PFSK-1 (cell line): ENCODE results near the gene IQGAP2.

Source experiments
- FOXP2 ChIP-seq: optimal IDR thresholded peaks from 2 replicates; pipeline ENCODE3; 2011; ENCODE audit warnings: borderline replicate concordance, control low read depth, inconsistent platforms; ENCODE audit not compliant: insufficient read depth; ENCODE audit errors: extremely low read length, extremely low read depth
- POLR2AphosphoS5 ChIP-seq: IDR thresholded peaks from 2 replicates; pipeline ENCODE4 v1.6.1; 2012; ENCODE audit warnings: low read depth, mild to moderate bottlenecking, control low read depth, low read length, moderate library complexity
- SIN3A ChIP-seq: IDR thresholded peaks from 2 replicates; pipeline ENCODE4 v1.6.1; 2012; ENCODE audit warnings: mild to moderate bottlenecking, low read length, moderate library complexity, borderline replicate concordance; ENCODE audit not compliant: insufficient read depth
- TAF1 ChIP-seq: IDR thresholded peaks from 2 replicates; pipeline ENCODE4 v1.6.1; 2012; ENCODE audit warnings: low read length, control low read depth, borderline replicate concordance; ENCODE audit not compliant: insufficient read depth
- TF ChIP-seq, protein P1 (sequence below), 2 experiments: IDR thresholded peaks; 2 replicates each; pipeline versions ENCODE4 v1.6.1 to v1.8.0; 2011 to 2012; ENCODE audit warnings: low read depth in 2 of 2, low read length in 2 of 2, control low read depth in 1 of 2, inconsistent platforms in 1 of 2, mild to moderate bottlenecking in 1 of 2, moderate library complexity in 1 of 2; ENCODE audit not compliant: insufficient read depth in 1 of 2

DNA sequence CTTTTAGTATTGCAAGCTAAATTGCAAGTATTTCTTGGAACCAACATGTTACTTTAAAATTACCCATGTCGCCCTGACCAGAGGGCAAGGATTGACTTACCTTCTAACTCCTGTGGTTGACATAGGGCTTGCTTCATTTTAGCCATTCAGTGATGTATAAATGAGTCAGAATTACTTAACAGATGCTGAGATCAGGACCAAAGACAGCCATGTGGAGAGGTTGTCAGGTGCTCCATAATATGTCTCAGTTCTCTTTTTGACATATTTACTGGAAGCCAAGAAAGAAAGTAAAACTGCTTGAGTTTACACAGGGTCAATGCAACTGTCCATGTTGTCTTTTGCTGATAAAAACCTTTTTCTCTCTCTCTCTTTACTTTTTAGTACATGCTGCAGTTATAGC, 186.9 kb downstream of the IQGAP2 start:
- TF ChIP-seq, protein P1, sequence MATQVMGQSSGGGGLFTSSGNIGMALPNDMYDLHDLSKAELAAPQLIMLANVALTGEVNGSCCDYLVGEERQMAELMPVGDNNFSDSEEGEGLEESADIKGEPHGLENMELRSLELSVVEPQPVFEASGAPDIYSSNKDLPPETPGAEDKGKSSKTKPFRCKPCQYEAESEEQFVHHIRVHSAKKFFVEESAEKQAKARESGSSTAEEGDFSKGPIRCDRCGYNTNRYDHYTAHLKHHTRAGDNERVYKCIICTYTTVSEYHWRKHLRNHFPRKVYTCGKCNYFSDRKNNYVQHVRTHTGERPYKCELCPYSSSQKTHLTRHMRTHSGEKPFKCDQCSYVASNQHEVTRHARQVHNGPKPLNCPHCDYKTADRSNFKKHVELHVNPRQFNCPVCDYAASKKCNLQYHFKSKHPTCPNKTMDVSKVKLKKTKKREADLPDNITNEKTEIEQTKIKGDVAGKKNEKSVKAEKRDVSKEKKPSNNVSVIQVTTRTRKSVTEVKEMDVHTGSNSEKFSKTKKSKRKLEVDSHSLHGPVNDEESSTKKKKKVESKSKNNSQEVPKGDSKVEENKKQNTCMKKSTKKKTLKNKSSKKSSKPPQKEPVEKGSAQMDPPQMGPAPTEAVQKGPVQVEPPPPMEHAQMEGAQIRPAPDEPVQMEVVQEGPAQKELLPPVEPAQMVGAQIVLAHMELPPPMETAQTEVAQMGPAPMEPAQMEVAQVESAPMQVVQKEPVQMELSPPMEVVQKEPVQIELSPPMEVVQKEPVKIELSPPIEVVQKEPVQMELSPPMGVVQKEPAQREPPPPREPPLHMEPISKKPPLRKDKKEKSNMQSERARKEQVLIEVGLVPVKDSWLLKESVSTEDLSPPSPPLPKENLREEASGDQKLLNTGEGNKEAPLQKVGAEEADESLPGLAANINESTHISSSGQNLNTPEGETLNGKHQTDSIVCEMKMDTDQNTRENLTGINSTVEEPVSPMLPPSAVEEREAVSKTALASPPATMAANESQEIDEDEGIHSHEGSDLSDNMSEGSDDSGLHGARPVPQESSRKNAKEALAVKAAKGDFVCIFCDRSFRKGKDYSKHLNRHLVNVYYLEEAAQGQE (IDR thresholded peaks at IDR 0.05; ENCODE audit: insufficient read depth in 1 of 2, low read depth in 2 of 2, low read length in 2 of 2), result no peak
- no peak for TF ChIP-seq SIN3A
- TF ChIP-seq POLR2AphosphoS5, result no peak
- TF ChIP-seq TAF1, result no peak
- TF ChIP-seq FOXP2, result no peak
